T-helper 9 cell (primary cell): ENCODE measurements around the gene CRY2.
A peak's percentile ranks its signal among the peaks of the same experiment; 100 is the strongest.
"Not testable (repeated sequence)": the region's sequence is repeated elsewhere in the genome, so short reads cannot be mapped to it uniquely, and the experiment has no call there.

ENCODE experiments used
- DNase-seq: peaks from one replicate; pipeline ENCODE4 v3.0.0-alpha.2; 2020

CRY2 gene

GRCh38 chr11:45880772-45881570 is 33.7 kb downstream of the CRY2 start:
- no peak for DNase-seq

- DNase-seq = no peak
These were observed 34.6 kb downstream of the CRY2 start for GRCh38 chr11:45881708-45882368.

GRCh38 chr11:45884596-45885185 is 37.4 kb downstream of the CRY2 start:
- DNase-seq = no peak

- DNase-seq = peak; percentile 60
These were observed 38.1 kb downstream of the CRY2 start, which contains the start of gene MAPK8IP1 for GRCh38 chr11:45885274-45885920. MAPK8IP1 (plus strand) TSS chr11:45885651; CDS start chr11:45885821, 170 bp downstream.

GRCh38 chr11:45885921-45886721 is 38.8 kb downstream of the CRY2 start:
- DNase-seq = no peak

GRCh38 chr11:45886816-45887520 is 39.7 kb downstream of the CRY2 start:
- DNase-seq = no peak

- no peak for DNase-seq
These were observed 40.3 kb downstream of the CRY2 start for GRCh38 chr11:45887587-45887986.

GRCh38 chr11:45889555-45889954 is 42.3 kb downstream of the CRY2 start:
- DNase-seq = no peak

GRCh38 chr11:45889966-45890365 is 42.7 kb downstream of the CRY2 start:
- no peak for DNase-seq

GRCh38 chr11:45890886-45891550 is 43.7 kb downstream of the CRY2 start:
- DNase-seq = no peak

- DNase-seq = no peak
These were observed 45.6 kb downstream of the CRY2 start for GRCh38 chr11:45892856-45893255.

GRCh38 chr11:45894555-45895247 is 47.4 kb downstream of the CRY2 start:
- no peak for DNase-seq

- DNase-seq = no peak
These were observed 48.4 kb downstream of the CRY2 start for GRCh38 chr11:45895553-45896259.

GRCh38 chr11:45896422-45896984 is 49.2 kb downstream of the CRY2 start:
- no peak for DNase-seq

GRCh38 chr11:45897556-45897955 is 50.3 kb downstream of the CRY2 start:
- DNase-seq = no peak

- no peak for DNase-seq
These were observed 51.8 kb downstream of the CRY2 start for GRCh38 chr11:45899086-45899447.

- DNase-seq = peak; percentile 55
These were observed 52.3 kb downstream of the CRY2 start for GRCh38 chr11:45899448-45900174.

- DNase-seq = not testable (repeated sequence)
These were observed 53.0 kb downstream of the CRY2 start for GRCh38 chr11:45900175-45900800.
